Stimulated activated CD8-positive, alpha-beta memory T cell treated with anti-CD3 and anti-CD28 coated beads, Interleukin-7, amount 100 ng/mL, for 1 hour (primary cell): ENCODE results near the gene PCP2.

ENCODE experiments used
- DNase-seq, 2 donors: peaks; one replicate each; pipeline ENCODE4 v3.0.0-alpha.2; 2020; ENCODE audit warnings: low read depth in 2 of 2

PCP2 gene

GRCh38 chr19:7638802-7639465 lies 5.4 kb upstream of the PCP2 start:
- DNase-seq: no peak

GRCh38 chr19:7637374-7638256 lies 4.1 kb upstream of the PCP2 start:
- no peak for DNase-seq

DNA sequence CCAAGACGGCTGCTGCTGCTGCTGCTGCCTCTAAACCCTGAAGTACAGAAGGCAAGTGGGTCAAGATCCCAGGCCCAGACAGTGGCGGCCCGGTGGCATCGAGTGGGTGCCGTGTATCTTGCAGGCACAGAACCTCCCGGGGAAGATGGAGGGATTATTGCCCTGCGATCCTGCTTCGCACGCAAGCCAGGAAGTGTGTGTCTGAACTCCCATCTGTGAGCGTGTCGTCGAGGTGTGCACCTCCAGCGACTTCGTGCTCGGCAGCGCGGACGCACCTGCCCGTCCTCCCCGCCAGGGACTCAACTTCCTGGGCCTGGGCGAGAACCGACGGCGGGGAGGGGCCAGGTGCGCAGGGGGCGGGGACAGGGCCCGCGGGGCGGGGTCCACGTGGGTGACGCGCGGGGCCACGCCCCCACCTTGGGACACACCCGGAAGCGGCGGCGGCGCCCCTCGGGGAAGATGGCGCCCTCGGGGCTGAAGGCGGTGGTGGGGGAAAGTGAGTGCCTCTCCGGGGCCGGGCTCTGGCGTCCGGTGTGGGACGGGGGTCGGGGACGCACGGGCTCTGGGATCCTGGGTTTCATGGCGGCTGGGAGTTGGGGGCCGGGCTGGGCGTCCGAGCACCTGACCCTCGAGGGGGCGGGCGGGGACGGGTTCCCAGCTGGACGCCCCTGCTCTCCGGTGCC lies 3.3 kb upstream of the PCP2 start, which contains the start of gene STXBP2:
STXBP2 (plus strand) TSS at position 420 of the 683 bp plus-strand sequence; CDS start at position 460, 40 bp downstream.
- peak; percentile 89 for DNase-seq

DNA sequence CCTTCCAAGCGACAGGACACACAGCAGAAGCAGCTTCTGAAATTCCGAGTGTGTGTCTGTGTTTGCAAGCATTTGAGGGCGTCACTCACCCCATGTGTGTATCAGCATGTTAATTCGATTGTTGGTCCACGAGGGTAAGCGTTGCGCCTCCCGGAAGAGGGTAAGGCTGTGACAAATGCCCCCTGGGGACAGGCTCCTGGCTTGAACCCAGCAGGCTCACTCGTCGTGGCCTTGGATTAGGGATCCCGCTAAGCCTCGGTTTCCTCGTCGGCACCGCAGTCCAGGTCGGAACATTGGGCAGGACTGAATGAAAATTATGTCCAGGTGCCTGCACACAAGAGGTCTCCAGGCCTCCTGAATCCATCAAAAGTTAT lies 2.8 kb upstream of the PCP2 start:
- DNase-seq: no peak

DNA sequence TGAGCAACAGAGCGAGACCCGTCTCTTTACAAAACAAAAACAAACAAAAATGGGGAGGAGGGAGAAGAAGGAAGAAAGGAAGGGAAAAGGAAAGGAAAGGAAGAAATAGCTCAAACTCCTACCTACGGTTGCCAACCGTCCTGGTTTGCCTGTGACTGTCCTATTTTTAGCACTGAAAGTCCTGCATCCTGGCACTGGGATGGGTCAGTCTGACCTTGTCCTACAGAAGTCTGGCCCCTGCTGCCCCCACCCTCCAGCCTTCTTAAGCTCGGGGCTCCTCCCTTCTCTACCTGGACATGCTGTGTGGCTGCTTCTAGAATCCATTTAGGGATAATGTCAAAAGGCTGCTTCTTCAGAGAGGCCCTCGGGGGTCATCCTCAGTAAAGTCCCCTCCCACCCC lies 2.2 kb upstream of the PCP2 start:
- DNase-seq: no peak

GRCh38 chr19:7632340-7633203 lies 947 bp downstream of the PCP2 start:
- DNase-seq: no peak

DNA sequence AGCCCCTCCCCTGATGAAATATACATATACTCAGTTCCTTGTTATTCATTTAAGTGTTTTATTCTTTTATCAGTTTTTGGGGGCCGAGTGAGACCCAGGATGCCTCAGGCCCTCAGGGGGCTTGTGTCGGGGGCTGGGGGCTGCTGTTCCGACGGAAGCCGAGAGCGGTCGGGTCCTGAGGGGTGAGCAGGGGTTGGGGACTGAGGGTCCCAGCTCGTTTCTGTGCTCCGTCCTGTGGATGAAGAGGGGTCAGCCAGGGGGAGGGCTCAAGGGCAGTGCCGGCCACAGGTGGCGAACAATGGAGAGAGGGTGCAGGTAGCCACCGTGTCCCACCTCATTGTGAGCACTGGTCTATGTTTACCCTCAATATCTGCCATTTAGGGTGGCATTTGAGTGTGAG lies 1.9 kb downstream of the PCP2 start:
- no peak for DNase-seq

- DNase-seq: peak; percentile 86 to 88
Measured at GRCh38 chr19:7629347-7630054, 4.0 kb downstream of the PCP2 start, which contains the start of the genes PET100 and XAB2. Gene PET100, plus strand, starts transcription at chr19:7629793. Its CDS starts 41 bp downstream, at chr19:7629834. Gene XAB2, minus strand, starts transcription at chr19:7629545. Its CDS starts 18 bp downstream, at chr19:7629527.

DNA sequence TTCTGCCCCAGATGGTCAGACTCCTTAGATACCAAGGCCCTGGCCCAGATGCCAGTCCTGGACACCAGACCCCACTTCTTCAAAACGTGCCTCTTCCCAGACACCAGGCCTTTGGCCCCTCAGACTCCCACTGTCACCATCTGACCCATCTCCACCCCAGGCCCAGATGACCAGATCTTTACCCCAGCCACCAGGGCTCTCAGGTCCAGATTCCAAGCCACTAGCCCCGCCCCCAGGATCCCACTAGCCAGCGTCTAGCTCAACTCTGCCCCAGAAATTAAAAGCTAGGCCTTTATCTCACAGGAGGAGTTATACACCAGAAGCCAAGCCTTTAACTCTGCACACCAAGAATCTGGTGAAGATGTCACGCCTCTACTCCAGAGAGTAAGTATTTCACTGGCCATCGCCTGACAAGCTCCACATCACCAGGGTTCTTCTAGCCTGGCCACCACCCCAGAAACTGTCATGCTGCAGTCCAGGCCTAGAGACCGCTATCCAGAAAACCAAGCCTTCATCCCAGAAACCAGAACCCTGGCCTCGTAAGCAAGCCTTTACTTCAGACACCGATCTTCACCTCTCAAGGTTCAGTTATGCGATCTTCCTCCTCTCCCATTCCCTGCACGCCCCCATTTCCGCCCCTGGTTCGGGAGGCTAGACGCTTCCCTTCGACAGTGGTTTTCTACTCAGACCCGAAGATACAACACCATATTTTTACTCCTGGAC lies 4.8 kb downstream of the PCP2 start:
- no peak for DNase-seq

DNA sequence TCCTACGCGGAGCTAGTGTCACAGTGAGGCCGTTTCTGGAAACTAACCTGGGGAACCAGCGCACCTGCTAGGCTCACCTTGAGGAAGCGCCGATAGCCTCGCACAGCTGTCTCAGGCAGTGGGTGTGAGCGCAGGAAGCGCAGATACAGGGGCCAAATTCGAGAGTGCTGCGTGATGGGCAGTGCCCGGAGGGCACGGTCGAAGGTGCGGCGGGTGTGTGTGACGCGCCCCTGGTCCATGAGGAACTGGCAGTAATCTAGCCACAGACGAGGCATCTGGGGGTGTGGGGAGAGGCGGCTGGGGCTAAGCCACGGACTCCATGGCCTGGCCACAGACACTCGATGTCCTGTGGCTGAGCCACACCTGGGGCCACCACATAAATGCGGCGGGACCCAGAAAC lies 6.4 kb downstream of the PCP2 start:
- DNase-seq: no peak

DNA sequence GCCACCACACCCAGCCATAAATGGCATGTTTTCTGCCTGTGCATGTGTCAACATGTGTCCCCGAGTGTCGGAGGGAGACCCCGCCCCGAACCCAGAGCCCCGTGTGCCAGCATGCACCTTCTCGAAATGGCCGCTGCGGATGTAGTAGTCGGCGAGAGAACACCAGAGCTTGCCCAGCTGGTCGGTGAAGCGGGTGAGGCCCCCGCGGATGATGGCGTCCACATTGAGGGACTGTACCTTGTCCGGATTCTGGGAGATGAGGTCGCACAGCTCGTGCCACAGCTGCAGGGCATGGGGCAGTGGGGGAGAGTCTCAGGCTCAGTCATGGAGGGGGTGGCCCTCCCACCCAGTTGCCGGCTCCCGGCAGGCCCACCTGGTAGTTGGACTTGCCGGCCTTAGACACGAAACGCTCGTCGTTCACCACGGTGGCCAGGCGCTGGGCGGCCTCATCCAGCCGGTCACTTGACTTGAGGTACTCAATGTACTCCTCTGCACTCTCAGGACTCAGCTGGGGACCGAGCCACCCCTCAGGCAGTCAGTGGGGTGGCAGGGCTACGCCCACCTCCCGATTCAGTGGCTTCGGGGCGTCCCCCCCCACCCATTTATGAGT lies 7.7 kb downstream of the PCP2 start:
- DNase-seq: no peak

GRCh38 chr19:7624810-7625209 lies 8.7 kb downstream of the PCP2 start:
- DNase-seq: no peak

DNA sequence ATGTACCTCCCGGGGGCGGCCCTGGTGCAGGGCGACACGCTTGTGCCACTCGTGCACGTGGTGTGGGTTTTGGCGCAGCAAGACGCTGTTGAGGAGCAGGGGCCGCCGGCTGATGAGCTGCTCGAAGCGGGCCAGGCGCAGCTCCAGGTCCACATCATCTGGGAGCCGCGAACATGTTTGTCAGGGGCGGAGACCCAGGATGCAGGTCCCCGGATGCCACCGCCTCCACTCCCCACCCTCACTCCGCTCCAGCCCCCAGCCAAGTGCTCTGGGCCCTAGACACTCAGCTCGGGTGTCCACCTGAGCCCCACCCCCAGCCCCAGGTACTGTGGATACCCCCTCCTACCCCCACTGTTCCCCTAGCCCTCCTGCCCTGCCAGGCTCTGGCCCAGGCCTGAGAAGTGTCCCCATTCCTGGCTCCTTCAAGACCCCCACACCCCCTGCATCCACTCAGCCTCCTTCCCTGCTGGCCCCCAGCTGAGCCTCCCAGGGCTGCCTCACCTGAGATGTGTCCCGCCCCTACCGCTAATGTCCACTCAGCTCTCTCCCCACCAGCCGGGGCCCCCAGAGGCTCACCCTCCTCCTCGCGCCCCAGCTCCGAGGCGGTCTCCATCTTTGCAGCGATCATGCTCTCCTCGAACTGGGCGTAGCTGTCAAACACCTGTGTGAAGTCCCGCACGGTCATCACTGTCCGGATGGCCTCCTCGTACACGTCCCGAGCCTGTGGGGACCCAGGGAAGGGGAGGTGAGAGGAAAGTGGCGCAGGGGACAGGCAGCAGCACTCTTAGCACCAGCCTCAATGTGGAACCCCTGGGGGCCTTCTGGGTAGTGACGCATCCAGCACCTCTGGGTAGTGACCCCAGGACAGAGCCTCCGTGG lies 9.6 kb downstream of the PCP2 start:
- no peak for DNase-seq

GRCh38 chr19:7622933-7623685 lies 10.4 kb downstream of the PCP2 start:
- no peak for DNase-seq

DNA sequence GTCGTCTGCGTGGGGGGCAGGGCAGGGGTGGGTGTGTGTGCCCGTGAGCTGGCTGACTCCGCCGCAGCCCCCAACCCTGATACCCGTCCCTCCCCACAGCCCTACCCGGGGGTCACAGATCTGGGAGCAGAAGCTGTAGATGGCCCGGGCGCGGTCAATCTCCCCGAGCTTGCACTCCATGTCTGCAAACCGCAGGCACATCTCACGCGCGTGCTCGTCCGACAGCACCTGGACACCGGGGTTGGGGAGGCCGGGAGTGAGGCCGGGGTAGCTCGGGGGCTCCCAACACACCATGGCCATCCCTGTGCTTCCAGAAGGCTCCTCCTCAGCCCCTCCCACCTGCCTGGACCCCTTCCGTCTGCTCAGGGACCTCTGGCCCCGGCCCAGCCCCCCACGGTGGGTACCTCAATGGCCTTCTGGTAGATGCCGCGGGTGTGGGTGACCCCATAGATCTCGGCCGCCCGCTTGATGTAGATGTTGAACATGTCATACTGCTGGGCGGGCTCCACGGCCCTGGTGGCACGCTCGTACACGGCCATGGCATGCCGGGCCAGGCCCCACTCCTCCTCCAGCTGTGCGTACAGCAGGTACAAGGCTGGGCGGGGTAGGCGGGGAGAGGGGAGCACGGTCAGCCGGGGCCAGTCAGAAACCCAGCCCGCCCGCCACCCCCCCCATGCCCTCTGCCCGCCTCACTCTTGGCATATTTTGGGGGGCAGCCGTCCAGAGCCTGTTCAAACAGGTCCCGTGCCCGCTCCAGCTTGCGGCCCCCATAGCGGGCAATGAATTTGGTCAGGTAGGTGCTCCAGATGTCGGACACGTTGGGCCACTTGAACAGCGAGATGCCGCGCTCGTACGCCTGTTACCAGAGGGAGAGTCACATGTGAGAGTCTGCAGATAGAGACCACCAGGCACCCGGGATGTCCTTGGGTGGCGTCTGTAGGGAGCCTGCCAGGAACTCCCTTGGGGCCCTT lies 12.8 kb downstream of the PCP2 start:
- no peak for DNase-seq

GRCh38 chr19:7619671-7620441 lies 13.7 kb downstream of the PCP2 start:
- no peak for DNase-seq
